Measurements from ENCODE around the gene NAALADL1. TPM values are rescaled to one million over a fixed set of nuclear protein-coding genes. Genes with fewer than 3 reads are reported as not detected.

NAALADL1 gene
- total and polyA plus RNA-seq, 2 of the 4 experiments (the other 2 are of a cell fraction): 3.8 to 5.8 TPM

DNA sequence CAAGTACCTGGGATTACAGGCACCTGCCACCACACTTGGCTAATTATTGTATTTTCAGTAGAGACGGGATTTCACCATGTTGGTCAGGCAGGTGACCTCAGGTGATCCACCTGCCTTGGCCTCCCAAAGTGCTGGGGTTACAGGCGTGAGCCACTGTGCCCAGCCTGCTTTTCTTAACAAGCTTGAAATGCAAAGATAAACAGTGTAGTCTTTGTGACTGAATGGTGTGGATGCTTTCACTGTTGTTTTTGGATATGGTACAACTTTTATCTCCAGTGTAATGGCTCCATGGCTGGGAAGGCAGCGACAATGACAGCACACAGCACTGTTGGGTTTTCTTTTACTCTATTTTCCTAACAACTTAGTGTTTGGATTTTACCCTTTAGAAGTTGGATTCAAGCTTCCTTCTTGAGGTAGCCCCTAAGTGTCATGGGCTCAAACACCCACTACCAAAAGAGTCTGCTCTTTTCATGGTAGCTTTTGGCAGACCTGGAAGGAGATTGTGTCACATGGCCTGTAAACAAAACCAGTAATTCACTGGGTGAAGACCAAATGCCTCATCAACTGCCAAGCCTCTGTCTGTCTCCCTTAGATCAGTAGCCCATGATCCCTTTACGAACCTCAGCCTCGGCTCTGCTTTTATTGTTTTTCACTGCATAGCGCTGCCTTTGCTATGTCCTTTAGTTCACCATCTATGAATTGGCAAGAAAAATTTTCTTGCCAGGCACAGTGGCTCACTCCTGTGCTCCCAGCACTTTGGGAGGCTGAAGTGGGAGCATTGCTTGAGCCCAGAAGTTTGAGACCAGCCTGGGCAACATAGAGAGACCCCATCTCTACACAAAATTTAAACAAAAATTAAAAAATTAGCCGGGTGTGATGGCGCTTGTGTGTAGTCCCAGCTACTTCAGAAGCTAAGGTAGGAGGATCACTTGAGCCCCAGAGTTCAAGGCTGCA is 44.1 kb upstream of the NAALADL1 start:
- peaks cover 17 to 55% of the 10 kb centered on the region in 2 experiments for H3K79me1 ChIP-seq (ENCODE audit: low read depth in 1 of 2, low read length in 2 of 2)
- no peak overlapping the region for H2BK5ac ChIP-seq (ENCODE audit: low read depth, low read length, poor library complexity, severe bottlenecking)
- ATAC-seq (ENCODE audit: low read depth): peak; percentile 79
- H2BK120ac ChIP-seq (ENCODE audit: low read depth, low read length): no peak overlapping the region
- no peak overlapping the region for H3K14ac ChIP-seq (replicated peaks; ENCODE audit: low read depth, low read length)
- H3K56ac ChIP-seq (ENCODE audit: extremely low read depth, insufficient read depth, low read length): no peak overlapping the region
- no peak overlapping the region for H2BK15ac ChIP-seq (ENCODE audit: low read depth, low read length)
- H2BK20ac ChIP-seq (ENCODE audit: low read depth, low read length): no peak overlapping the region
- H4K91ac ChIP-seq (ENCODE audit: insufficient read depth, low read depth, low read length): no peak overlapping the region
- peaks cover 4% of the 10 kb centered on the region for H3K4me1 ChIP-seq (ENCODE audit: control insufficient read depth, insufficient read depth, low read length)
- no peaks in the 10 kb centered on the region for H3K9me3 ChIP-seq (ENCODE audit: control insufficient read depth, insufficient read depth, low read length)
- no peak overlapping the region for H4K8ac ChIP-seq (ENCODE audit: low read depth in 2 of 2, low read length in 2 of 2)
- no peak overlapping the region for H2AK5ac ChIP-seq (ENCODE audit: low read depth, low read length)
- H3K36me3 ChIP-seq (ENCODE audit: control insufficient read depth, insufficient read depth, low read length): peaks cover 5% of the 10 kb centered on the region
- no peak overlapping the region for H4K5ac ChIP-seq (ENCODE audit: low read depth, low read length)
- no peak overlapping the region for H2AK9ac ChIP-seq (replicated peaks; ENCODE audit: low read depth, low read length, poor library complexity)
- POLR2A ChIA-PET (ENCODE audit: unreplicated experiment): no interaction called here
- in situ Hi-C loops (cut with MboI; ENCODE audit: low sequenced_read_pairs): no loop called here
- no peak overlapping the region; the same call in 1 of the 2 replicates for H3K27ac ChIP-seq (ENCODE audit: insufficient read depth, low read length)
- H3K9ac ChIP-seq (ENCODE audit: low read depth, low read length): no peak overlapping the region
- BruUV-seq (replicated peaks): no TSS peak
- H3K4ac ChIP-seq (ENCODE audit: low read depth, low read length): no peak overlapping the region
- no peak for TF ChIP-seq CTCF (conservative IDR thresholded peaks at IDR 0.05; ENCODE audit: low read depth, low read length)
- no peak for TF ChIP-seq RFX5 (IDR thresholded peaks at IDR 0.05; ENCODE audit: low read depth, low read length)
- TF ChIP-seq CHD1 (IDR thresholded peaks at IDR 0.05; ENCODE audit: low read depth, low read length): no peak
- TF ChIP-seq NFE2L2 (IDR thresholded peaks at IDR 0.05; ENCODE audit: low read depth, low read length): no peak
- no peak for TF ChIP-seq SMC3 (IDR thresholded peaks at IDR 0.05; ENCODE audit: low read depth, low read length)
- no peak for TF ChIP-seq MAFK (IDR thresholded peaks at IDR 0.05; ENCODE audit: low read depth, low read length)
- no peak for TF ChIP-seq MAZ (IDR thresholded peaks at IDR 0.05; ENCODE audit: borderline replicate concordance, low read depth, low read length)
- TF ChIP-seq CEBPB (IDR thresholded peaks at IDR 0.05; ENCODE audit: low read depth, low read length): no peak
- intact Hi-C loops (cut with micrococcal nuclease): no loop called here
- dilution Hi-C loops (cut with HindIII; ENCODE audit: low sequenced_read_pairs, unreplicated experiment): no loop called here
- DNase-seq: peak; percentile 52
- no peak overlapping the region for H3K4me2 ChIP-seq (ENCODE audit: low read depth, low read length)
- no peak overlapping the region for H3K23ac ChIP-seq (ENCODE audit: low read depth, low read length)
- H3K4me3 ChIP-seq (ENCODE audit: insufficient read depth, low read depth, low read length): no peak overlapping the region
- peaks cover 3% of the 10 kb centered on the region; the same call in 1 of the 2 replicates for H4K20me1 ChIP-seq (ENCODE audit: insufficient read depth, low read length)
- H3K27me3 ChIP-seq (ENCODE audit: control insufficient read depth, insufficient read depth, low read length): no peaks in the 10 kb centered on the region
- 67% methylated on average over 1 of the region's 8 CpGs; no CpG with 5 or more reads in 1 of the 2 experiments for WGBS, 2 experiments (ENCODE audit: extremely low coverage in 2 of 2, insufficient read length in 1 of 2)
- H3K9me1 ChIP-seq (ENCODE audit: insufficient read depth, low read length): peaks cover 11% of the 10 kb centered on the region
- no peak overlapping the region for H3K18ac ChIP-seq (ENCODE audit: low read depth, low read length)
- no peak overlapping the region for H2AFZ ChIP-seq (replicated peaks; ENCODE audit: low read length, poor library complexity)
- CTCF ChIA-PET: interaction anchor here (1.1 kb wide), 1 partner anchor 8 kb away, joined by 5 read pairs; no protein-coding TSS in a partner anchor
